Pancreas (tissue), 10 donors: ENCODE measurements around the gene HS3ST6. TPM values are rescaled to one million over a fixed set of nuclear protein-coding genes. Genes with fewer than 3 reads are reported as not detected.
A peak's percentile ranks its signal among the peaks of the same experiment; 100 is the strongest.

Experiments used
- ATAC-seq, 4 donors: fragments of 200-7000 bp; cut with Tn5 transposase; one replicate each; pipeline versions ENCODE4 v1.8.0 to v1.9.1; 2020; ENCODE audit warnings: mild to moderate bottlenecking in 4 of 4, moderate library complexity in 4 of 4
- DNase-seq, 6 donors: peaks; one replicate each; pipeline ENCODE4 v3.0.0-alpha.2; 2020
- FAIRE-seq: peaks from 2 replicates; lab custom pipeline; 2012; peaks lifted over from hg19 to GRCh38; lab: Jason Lieb, UNC
- H3K27ac ChIP-seq, 4 donors: fragments of 200-600 bp; sonication (generic); 1 replicate in 3 of 4; 2 replicates in 1 of 4; pipeline versions ENCODE4 v1.5.0 to v1.8.0; 2020
- H3K27me3 ChIP-seq, 4 donors: fragments of 200-600 bp; one replicate each; pipeline ENCODE4 v1.8.0; 2021
- H3K36me3 ChIP-seq, 3 donors: fragments of 200-600 bp; sonication (generic) in 1 of 3; one replicate each; pipeline versions ENCODE4 v1.5.0 to v1.8.0; 2020 to 2021
- H3K4me1 ChIP-seq, 3 donors: fragments of 200-600 bp; one replicate each; pipeline ENCODE4 v1.8.0; 2021
- H3K4me3 ChIP-seq, 4 donors: fragments of 200-600 bp; sonication (generic) in 2 of 4; one replicate each; pipeline versions ENCODE4 v1.5.0 to v1.8.0; 2020 to 2021
- H3K9me3 ChIP-seq, 4 donors: fragments of 200-600 bp; one replicate each; pipeline ENCODE4 v1.8.0; 2021
- WGBS, 2 donors: extraction: QIAGEN DNeasy Blood & Tissue Kit; methylation state at CpG; one replicate each; pipeline ENCODE4 v1.1.7; 2013; 5-methylcytosine and 5-hydroxymethylcytosine counted together
- intact Hi-C, 3 donors: fragments of 100-400 bp; cut with DNase I; formaldehyde crosslinking; loops; one replicate each; pipeline versions ENCODE4 v1.11.1 to v1.14.2; 2022
- polyA plus RNA-seq, 2 donors: library from polyadenylated mRNA; stranded (reverse); fragments of 200-250 nt; gene quantifications; one replicate each; pipeline ENCODE4 v1.2.3, GENCODE V29; 2013
- total RNA-seq, 6 donors: library from RNA; stranded (reverse); fragmentation: NEBNext Ultra II Directional in 4 of 6; extraction: Animal tissue kit (Norgen Biotek cat#: 25700) in 4 of 6; gene quantifications; one replicate each; pipeline versions ENCODE4 v1.2.1 to v1.2.4, GENCODE V29; 2021 to 2023
- TF ChIP-seq, protein P1 (sequence below), 4 donors: fragments of 200-600 bp; sonication (generic) in 3 of 4; IDR thresholded peaks; one replicate each; pipeline versions ENCODE4 v1.5.0 to v1.8.0; 2021; ENCODE audit warnings: antibody characterized with exemption in 4 of 4
- donor health status: healthy with polysubstance abuse.
- donor health status: DM: no; HTN: no; CAD: no; lungs with moderate emphysema.
- donor health status: DM: no; HTN: no; CAD: no.
- donor health status: control.
- donor health status: control.
- donor health status: Bipolar disorder and iron deficiency.
- donor health status: DM: yes; HTN: yes; CAD: no.
- donor health status: DM: no; HTN: no; CAD: no.
- donor health status: DM: no; HTN: no; CAD: no.
- donor health status: DM: yes; HTN: yes; CAD: no.

HS3ST6 gene
- not detected for total RNA-seq
- under 1 TPM in 1 of 2 donors, not detected in 1; 0.11 TPM for polyA plus RNA-seq

DNA sequence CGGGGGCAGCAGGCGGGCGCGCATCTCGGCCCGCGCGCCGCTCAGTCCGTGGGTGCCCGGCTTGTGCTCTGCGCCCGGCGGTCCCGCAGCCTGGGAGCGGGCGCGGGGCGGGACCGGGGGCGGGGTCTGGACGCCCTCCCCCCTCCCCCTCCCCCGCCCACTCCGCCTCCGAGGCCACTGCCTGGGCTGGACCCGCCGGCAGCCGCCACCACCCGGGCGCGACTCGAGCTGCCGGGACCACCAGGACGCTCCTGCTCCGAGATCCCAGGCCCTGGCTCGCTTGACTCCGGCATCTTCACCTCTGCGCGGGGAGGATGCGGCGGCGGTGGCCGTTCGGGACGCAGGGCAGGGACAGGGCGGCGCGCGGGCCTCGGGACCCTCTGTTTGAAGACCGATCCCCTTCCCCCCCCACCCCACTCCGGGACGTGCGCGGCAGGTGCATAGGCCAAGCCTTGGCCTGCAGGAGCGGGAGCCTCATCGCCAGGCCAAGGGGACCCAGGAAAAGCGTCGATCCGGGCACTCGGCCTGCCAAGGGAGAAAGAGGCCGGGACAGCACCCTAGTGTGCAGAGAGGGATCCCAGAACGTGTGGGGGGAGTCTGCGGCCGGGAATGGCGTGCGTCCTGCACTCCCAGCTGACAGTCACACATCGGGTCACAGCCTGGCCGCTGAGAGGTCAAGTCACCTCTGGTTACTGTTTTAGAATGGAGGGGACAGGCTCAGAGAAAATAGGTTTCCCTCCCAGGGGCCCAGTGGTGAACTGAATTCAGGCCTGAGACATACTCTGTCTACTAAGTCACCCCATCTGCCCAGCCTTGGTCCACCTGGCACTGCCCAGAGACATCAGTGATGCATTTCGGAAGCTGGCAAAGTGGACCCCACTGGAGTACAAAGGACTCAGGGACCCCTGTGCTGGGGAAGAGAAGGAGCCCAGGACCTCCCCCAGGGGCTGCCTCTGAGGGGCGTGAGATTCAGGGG, at the start of gene HS3ST6:
Gene HS3ST6, minus strand, starts transcription at position 65 of the 976 bp plus-strand sequence. CDS start 92 bp downstream, outside the sequence.
- TF ChIP-seq, protein P1, sequence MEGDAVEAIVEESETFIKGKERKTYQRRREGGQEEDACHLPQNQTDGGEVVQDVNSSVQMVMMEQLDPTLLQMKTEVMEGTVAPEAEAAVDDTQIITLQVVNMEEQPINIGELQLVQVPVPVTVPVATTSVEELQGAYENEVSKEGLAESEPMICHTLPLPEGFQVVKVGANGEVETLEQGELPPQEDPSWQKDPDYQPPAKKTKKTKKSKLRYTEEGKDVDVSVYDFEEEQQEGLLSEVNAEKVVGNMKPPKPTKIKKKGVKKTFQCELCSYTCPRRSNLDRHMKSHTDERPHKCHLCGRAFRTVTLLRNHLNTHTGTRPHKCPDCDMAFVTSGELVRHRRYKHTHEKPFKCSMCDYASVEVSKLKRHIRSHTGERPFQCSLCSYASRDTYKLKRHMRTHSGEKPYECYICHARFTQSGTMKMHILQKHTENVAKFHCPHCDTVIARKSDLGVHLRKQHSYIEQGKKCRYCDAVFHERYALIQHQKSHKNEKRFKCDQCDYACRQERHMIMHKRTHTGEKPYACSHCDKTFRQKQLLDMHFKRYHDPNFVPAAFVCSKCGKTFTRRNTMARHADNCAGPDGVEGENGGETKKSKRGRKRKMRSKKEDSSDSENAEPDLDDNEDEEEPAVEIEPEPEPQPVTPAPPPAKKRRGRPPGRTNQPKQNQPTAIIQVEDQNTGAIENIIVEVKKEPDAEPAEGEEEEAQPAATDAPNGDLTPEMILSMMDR (IDR thresholded peaks at IDR 0.05): no peak
- Histone ChIP-seq H3K4me1 (peaks cover 0 to 4% (median 0%) of the 10 kb centered on the region in 3 donors), H3K27ac (no peak within 1 kb of the TSS), H3K9me3 (no peaks in the 10 kb centered on the region), H3K36me3 (no peaks in the 10 kb centered on the region), H3K4me3 (no peak within 1 kb of the TSS), H3K27me3 (peaks cover 0 to 9% (median 2%) of the 10 kb centered on the region in 4 donors)
- DNase-seq (peak in 1 of 6 donors; percentile 73), ATAC-seq (peak in 1 of 4 donors; percentile 30), FAIRE-seq (no peak)
- 7 to 9% methylated on average over 32 to 67 of the region's 71 CpGs for WGBS, 2 donors
- intact Hi-C loops: no loop called here

DNA sequence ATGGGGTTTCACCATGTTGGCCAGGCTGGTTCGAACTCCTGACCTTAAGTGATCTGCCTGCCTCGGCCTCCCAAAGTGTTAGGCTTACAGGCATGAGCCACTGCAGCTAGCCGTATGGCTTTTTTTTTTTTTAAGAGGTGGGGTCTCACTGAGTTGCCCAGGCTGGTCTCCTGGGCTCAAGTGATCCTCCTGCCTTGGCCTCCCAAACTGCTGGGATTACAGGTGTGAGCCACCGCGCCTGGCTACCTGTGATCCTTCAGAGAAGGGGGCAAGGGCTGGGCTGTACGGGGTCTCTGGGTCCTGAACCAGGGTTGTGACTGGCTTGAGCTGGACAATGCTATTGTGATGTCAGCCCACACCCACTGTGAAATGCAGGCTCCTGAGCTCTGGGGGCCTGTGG, 48.2 kb upstream of the HS3ST6 start, which contains the start of gene RNF151:
Gene RNF151, plus strand, starts transcription at position 397 of the 400 bp plus-strand sequence. CDS start 26 bp downstream, outside the sequence.
- peak within 1 kb of the TSS in 1 of 4 donors; percentile 91 for H3K27ac ChIP-seq
- peaks cover 0 to 18% (median 11%) of the 10 kb centered on the region in 3 donors for H3K4me1 ChIP-seq
- no peak for FAIRE-seq
- H3K36me3 ChIP-seq: peaks cover 0 to 16% (median 8%) of the 10 kb centered on the region in 3 donors
- intact Hi-C loops: no loop called here
- TF ChIP-seq, protein P1 (IDR thresholded peaks at IDR 0.05): no peak
- DNase-seq: peak in 1 of 6 donors; percentile 60
- H3K4me3 ChIP-seq: peak within 1 kb of the TSS; percentile 74 to 96 (median 88)
- WGBS, 2 donors: 94 to 96% methylated on average over 6 of the region's 6 CpGs
- no peak for ATAC-seq
- H3K27me3 ChIP-seq: no peaks in the 10 kb centered on the region
- no peaks in the 10 kb centered on the region for H3K9me3 ChIP-seq

DNA sequence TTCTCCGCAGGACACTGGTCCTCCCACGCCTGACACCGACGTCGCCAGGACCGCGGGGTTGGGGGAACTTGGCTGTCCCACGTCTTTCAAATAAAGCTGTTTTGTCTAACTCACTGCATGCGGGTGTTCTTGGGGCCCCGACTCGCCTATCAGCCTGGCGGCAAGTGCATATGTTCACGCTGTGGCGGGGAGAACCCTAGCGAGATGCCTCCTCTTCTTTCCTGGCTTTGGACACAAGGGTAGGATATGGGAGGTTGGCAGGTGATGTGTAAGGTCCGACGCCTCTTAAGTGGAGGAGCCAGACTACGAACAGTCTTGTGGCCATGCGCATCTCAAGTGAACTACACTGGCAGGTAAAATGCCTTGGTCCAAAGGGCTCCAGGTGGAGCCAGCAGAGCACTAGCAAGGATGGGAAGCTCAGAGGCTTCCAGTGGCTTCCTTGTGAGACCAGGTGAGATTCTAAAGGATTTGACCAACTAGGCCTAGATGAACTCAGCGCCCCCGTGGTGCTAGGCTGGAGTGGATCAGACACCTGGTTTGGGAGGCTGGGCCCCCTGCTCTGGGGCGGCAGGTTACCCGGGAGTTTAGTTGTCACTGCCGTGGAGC, 47.3 kb upstream of the HS3ST6 start:
- Histone ChIP-seq H3K36me3 (peaks cover 0 to 20% (median 10%) of the 10 kb centered on the region in 3 donors), H3K4me3 (peak overlapping the region; percentile 74 to 96 (median 88)), H3K27me3 (no peaks in the 10 kb centered on the region), H3K27ac (peak overlapping the region; percentile 89 to 96 (median 92)), H3K9me3 (no peaks in the 10 kb centered on the region), H3K4me1 (peaks cover 0 to 19% (median 18%) of the 10 kb centered on the region in 3 donors)
- TF ChIP-seq, protein P1 (IDR thresholded peaks at IDR 0.05): no peak
- ATAC-seq (peak in 3 of 4 donors; percentile 1 to 5 (median 2)), DNase-seq (peak in 2 of 6 donors; percentile 42 to 78), FAIRE-seq (no peak)
- 15 to 17% methylated on average over 24 of the region's 24 CpGs for WGBS, 2 donors
- intact Hi-C loops: no loop called here

DNA sequence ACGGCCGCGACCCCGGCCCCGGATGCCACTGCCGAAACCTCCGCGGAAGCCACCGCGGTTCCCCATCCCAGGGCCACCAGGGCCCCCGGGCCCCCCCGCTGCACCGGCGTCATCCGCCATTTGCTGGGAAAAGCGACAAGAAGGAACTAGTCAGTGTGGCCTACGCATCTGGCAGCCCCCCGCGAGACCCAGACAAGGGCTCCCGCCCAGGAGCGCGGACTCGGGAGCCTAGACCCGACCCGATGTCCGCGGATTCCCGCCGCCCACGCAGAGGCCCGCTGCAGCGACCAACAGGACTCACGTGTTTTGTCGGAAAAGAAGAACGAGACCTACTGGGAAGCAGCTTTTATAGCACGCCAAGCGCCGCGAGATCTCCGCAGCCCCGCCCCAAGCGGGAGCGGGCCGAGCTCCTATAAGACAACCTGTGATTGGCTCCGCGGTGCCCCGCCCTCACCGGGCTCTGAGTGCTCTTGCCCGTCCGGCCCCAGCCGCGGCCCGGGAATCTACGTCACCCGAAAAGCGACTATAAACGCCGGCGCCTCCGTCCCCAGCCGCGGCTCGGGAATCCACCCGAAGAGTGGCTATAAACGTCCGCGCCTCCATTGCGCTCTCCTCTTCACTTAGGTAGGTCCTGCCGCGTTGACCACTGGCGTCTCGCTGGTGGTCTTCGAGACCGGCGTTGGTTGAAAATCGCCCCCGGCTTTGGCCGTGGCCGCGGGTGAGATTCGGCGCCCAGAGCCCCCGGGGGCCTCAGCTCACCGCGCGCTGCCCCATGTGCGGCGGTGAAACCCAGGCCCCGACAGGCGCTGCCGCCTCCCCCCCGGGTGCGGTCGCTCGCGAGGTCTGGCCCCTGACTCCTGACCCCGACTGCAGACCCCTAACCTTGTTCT, 46.5 kb upstream of the HS3ST6 start, which contains the start of gene RPS2:
Gene RPS2, minus strand, starts transcription at position 321 of the 890 bp plus-strand sequence. Its CDS starts 201 bp downstream, at position 120.
- peaks cover 0 to 21% (median 20%) of the 10 kb centered on the region in 3 donors for H3K4me1 ChIP-seq
- intact Hi-C loops: no loop called here
- H3K36me3 ChIP-seq: peaks cover 0 to 20% (median 10%) of the 10 kb centered on the region in 3 donors
- ATAC-seq (peak; percentile 91 to 97 (median 93)), DNase-seq (peak; percentile 98 to 100 (median 98)), FAIRE-seq (peak; percentile 60)
- no peaks in the 10 kb centered on the region for H3K9me3 ChIP-seq
- H3K27me3 ChIP-seq: no peaks in the 10 kb centered on the region
- 0 to 1% methylated on average over 89 to 97 of the region's 97 CpGs for WGBS, 2 donors
- TF ChIP-seq, protein P1 (IDR thresholded peaks at IDR 0.05): no peak
- H3K4me3 ChIP-seq: peak within 1 kb of the TSS; percentile 74 to 96 (median 88)
- peak within 1 kb of the TSS; percentile 89 to 96 (median 92) for H3K27ac ChIP-seq
